Spleen (tissue), 11 donors: Measurements from ENCODE around the gene RNF41. TPM values are rescaled to one million over a fixed set of nuclear protein-coding genes. Genes with fewer than 3 reads are reported as not detected.

Source experiments
- DNase-seq: peaks from one replicate; pipeline ENCODE4 v3.0.0-alpha.2; 2020
- H3K27ac ChIP-seq, 8 donors: fragments of 200-600 bp; sonication (generic) in 7 of 8; 1 replicate in 4 of 8; 2 replicates in 4 of 8; pipeline versions ENCODE4 v1.5.0 to v1.8.0; 2016 to 2021; ENCODE audit warnings: inconsistent platforms in 4 of 8, mild to moderate bottlenecking in 4 of 8, moderate library complexity in 1 of 8
- H3K27me3 ChIP-seq, 7 donors: fragments of 200-600 bp; sonication (generic) in 6 of 7; replicated peaks in 1 of 7; 1 replicate in 4 of 7; 2 replicates in 3 of 7; pipeline versions ENCODE4 v1.5.0 to v1.8.0; 2016 to 2021; ENCODE audit warnings: inconsistent platforms in 3 of 7, mild to moderate bottlenecking in 1 of 7
- H3K36me3 ChIP-seq, 6 donors: fragments of 200-600 bp; sonication (generic) in 5 of 6; 1 replicate in 4 of 6; 2 replicates in 2 of 6; pipeline versions ENCODE4 v1.5.0 to v1.8.0; 2016 to 2021; ENCODE audit warnings: inconsistent platforms in 2 of 6
- H3K4me1 ChIP-seq, 6 donors: fragments of 200-600 bp; sonication (generic) in 5 of 6; 1 replicate in 3 of 6; 2 replicates in 3 of 6; pipeline versions ENCODE4 v1.5.0 to v1.8.0; 2016 to 2021; ENCODE audit warnings: inconsistent platforms in 3 of 6
- H3K4me3 ChIP-seq, 8 donors: fragments of 200-600 bp; sonication (generic) in 7 of 8; 1 replicate in 4 of 8; 2 replicates in 4 of 8; pipeline versions ENCODE4 v1.5.0 to v1.8.0; 2016 to 2021; ENCODE audit warnings: inconsistent platforms in 4 of 8, mild to moderate bottlenecking in 4 of 8, moderate library complexity in 2 of 8
- H3K9me3 ChIP-seq, 8 donors: fragments of 200-600 bp; sonication (generic) in 7 of 8; 1 replicate in 4 of 8; 2 replicates in 4 of 8; pipeline versions ENCODE4 v1.5.0 to v1.8.0; 2016 to 2021; ENCODE audit warnings: inconsistent platforms in 4 of 8
- POLR2A ChIP-seq, 3 donors: fragments of 450-650 bp; IDR thresholded peaks; one replicate each; pipeline ENCODE4 v1.5.1; 2017; ENCODE audit warnings: antibody characterized with exemption in 3 of 3, mild to moderate bottlenecking in 1 of 3
- POLR2AphosphoS5 ChIP-seq, 3 donors: sonication (generic); formaldehyde crosslinking; IDR thresholded peaks; one replicate each; pipeline ENCODE4 v1.5.1; 2017; ENCODE audit warnings: antibody characterized with exemption in 3 of 3
- WGBS, 5 donors: extraction: QIAGEN DNeasy Blood & Tissue Kit in 3 of 5; methylation state at CpG; one replicate each; pipeline versions ENCODE4 v1.1.5 to v1.1.7; 2013 to 2018; 5-methylcytosine and 5-hydroxymethylcytosine counted together
- intact Hi-C: fragments of 100-400 bp; cut with DNase I; formaldehyde crosslinking; loops from one replicate; pipeline ENCODE4 v1.15.0; 2023; ENCODE audit warnings: low total_unique reads
- polyA plus RNA-seq, 3 donors: library from polyadenylated mRNA; stranded (reverse); fragments of 200-250 nt; gene quantifications; one replicate each; pipeline ENCODE4 v1.2.1, GENCODE V29; 2013
- total RNA-seq, 7 donors: library from RNA; depleted of rRNA in 3 of 7; stranded (reverse); fragments of >200 nt in 3 of 7; fragmentation: NEBNext Ultra II Directional in 4 of 7; extraction: Animal tissue kit (Norgen Biotek cat#: 25700) in 4 of 7; gene quantifications; one replicate each; pipeline versions ENCODE4 v1.1.0 to v1.2.1, GENCODE V29; 2016 to 2021
- TF ChIP-seq, protein P1 (sequence below), 11 experiments: fragments of 200-600 bp in 7 of 11; fragments of 450-650 bp in 4 of 11; sonication (generic) in 4 of 11; IDR thresholded peaks in 8 of 11; conservative IDR thresholded peaks in 3 of 11; 1 replicate in 7 of 11; 2 replicates in 4 of 11; pipeline versions ENCODE4 v1.4.0 to v1.8.0; 2016 to 2021; ENCODE audit warnings: antibody characterized with exemption in 11 of 11, inconsistent platforms in 4 of 11, mild to moderate bottlenecking in 1 of 11
- donor health status: healthy with polysubstance abuse.
- donor health status: DM: no; HTN: no; CAD: no; lungs with moderate emphysema.
- donor health status: DM: no; HTN: no; CAD: no.
- donor health status: Bipolar disorder and iron deficiency.
- donor health status: healthy.
- donor health status: DM: no; HTN: no; CAD: no.
- donor health status: DM: yes; HTN: yes; CAD: no.

The RNF41 gene
- total and polyA plus RNA-seq, 10 donors, result 13.2 to 56.1 (median 45.0) TPM

DNA sequence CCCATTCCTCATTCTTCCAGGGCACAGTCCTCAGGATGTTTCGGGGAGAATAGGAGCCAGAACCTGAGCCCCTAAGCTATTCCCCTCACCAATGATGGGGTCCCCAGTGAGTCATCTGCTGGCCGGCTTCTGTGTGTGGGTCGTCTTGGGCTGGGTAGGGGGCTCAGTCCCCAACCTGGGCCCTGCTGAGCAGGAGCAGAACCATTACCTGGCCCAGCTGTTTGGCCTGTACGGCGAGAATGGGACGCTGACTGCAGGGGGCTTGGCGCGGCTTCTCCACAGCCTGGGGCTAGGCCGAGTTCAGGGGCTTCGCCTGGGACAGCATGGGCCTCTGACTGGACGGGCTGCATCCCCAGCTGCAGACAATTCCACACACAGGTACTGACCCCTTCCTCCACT, 9.5 kb upstream of the RNF41 start:
- 74 to 95% (median 92%) methylated on average over 4 to 11 of the region's 11 CpGs for WGBS, 5 donors
- intact Hi-C loops, result no loop called here

DNA sequence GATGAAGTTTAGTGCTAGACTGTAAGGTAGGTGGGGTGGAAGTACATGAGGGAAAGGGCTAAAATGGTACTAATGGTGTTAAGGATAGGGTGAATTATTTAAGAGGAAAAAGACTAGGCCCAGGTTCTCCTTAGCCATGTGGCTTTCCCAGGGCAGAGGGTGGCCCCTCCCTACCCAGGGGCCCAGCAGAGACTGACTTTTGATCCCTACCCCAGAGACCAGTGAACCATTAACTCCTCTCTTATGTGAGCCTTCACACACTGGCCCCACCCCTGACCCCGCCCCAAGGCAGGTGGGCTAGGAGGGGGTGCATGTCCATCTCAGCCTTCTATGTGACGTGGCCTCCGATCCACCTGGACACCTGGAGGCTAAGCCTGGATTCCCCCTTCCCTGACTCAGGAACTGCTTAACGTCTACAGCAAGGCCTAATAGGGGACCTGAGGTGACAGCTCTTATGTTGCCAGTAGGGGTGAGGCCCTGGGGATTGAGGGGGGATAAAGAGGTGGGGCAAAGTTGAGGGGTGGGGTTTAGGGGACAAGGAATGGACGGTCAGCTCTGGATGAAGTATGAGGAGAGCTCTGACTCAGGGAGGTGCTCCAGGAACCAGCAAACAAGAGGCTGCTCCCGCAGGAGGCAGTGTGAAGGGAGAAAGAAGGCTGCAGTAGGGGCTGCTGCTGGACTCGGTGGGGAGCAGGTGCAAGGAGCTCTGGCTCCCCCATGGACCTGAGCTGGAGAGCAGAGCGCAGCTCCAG, 8.9 kb upstream of the RNF41 start:
- intact Hi-C loops, result no loop called here
- Histone ChIP-seq H3K36me3 (peaks cover 0 to 37% (median 7%) of the 10 kb centered on the region in 6 donors), H3K27me3 (no peaks in the 10 kb centered on the region), H3K4me1 (peaks cover 0 to 4% (median under 1%) of the 10 kb centered on the region in 6 donors), H3K27ac (no peak overlapping the region), H3K9me3 (no peaks in the 10 kb centered on the region), H3K4me3 (no peak overlapping the region)
- TF ChIP-seq, protein P1, sequence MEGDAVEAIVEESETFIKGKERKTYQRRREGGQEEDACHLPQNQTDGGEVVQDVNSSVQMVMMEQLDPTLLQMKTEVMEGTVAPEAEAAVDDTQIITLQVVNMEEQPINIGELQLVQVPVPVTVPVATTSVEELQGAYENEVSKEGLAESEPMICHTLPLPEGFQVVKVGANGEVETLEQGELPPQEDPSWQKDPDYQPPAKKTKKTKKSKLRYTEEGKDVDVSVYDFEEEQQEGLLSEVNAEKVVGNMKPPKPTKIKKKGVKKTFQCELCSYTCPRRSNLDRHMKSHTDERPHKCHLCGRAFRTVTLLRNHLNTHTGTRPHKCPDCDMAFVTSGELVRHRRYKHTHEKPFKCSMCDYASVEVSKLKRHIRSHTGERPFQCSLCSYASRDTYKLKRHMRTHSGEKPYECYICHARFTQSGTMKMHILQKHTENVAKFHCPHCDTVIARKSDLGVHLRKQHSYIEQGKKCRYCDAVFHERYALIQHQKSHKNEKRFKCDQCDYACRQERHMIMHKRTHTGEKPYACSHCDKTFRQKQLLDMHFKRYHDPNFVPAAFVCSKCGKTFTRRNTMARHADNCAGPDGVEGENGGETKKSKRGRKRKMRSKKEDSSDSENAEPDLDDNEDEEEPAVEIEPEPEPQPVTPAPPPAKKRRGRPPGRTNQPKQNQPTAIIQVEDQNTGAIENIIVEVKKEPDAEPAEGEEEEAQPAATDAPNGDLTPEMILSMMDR (IDR thresholded peaks at IDR 0.05 in 8 of 11, conservative IDR thresholded peaks at IDR 0.05 in 3 of 11), result no peak
- TF ChIP-seq POLR2A (IDR thresholded peaks at IDR 0.05) (no peak), POLR2AphosphoS5 (IDR thresholded peaks at IDR 0.05) (no peak)
- 74 to 88% (median 84%) methylated on average over 6 to 8 of the region's 8 CpGs for WGBS, 5 donors
- DNase-seq, result no peak

More for the DNA sequence above, 9.5 kb upstream of the RNF41 start:
- Histone ChIP-seq H3K4me3 (no peak overlapping the region), H3K9me3 (no peaks in the 10 kb centered on the region), H3K4me1 (no peaks in the 10 kb centered on the region), H3K27ac (no peak overlapping the region), H3K27me3 (no peaks in the 10 kb centered on the region), H3K36me3 (peaks cover 0 to 36% (median 7%) of the 10 kb centered on the region in 6 donors)
- TF ChIP-seq, protein P1 (IDR thresholded peaks at IDR 0.05 in 8 of 11, conservative IDR thresholded peaks at IDR 0.05 in 3 of 11), result no peak
- TF ChIP-seq POLR2A (IDR thresholded peaks at IDR 0.05), result no peak
- no peak for DNase-seq

DNA sequence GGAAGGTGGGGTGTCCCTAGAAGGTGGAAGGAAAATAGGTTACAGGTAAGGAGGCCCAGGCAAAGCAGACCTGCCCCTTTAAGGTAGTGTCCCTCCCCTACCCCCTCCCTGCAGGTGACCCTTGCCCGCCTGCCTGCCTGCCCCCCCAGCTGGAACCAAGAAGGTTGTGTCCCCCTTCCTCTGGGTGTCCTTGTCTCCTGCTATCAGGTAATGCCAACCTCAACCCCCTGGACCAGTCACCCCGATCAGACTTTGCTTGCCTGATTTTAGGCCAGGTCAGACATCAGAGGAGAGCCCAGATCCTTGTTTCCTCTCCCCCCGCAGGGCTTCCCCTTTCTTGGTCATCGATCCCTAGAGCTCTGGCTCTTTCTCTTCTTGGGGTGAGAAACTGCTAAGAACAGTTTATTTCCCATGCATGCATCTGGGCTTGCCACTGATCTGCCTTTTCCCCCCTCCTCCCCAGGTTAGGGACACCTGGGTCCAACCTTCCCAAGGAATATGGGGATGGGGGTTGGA, 8.3 kb upstream of the RNF41 start, which contains the start of gene SLC39A5:
TSS of gene SLC39A5 (plus strand) at position 136 of the 516 bp plus-strand sequence. CDS start 1,224 bp downstream, outside the sequence.
- no peaks in the 10 kb centered on the region for H3K27me3 ChIP-seq
- no peaks in the 10 kb centered on the region for H3K9me3 ChIP-seq
- WGBS, 5 donors, result 64 to 71% (median 66%) methylated on average over 4 of the region's 4 CpGs
- no peak within 1 kb of the TSS for H3K4me3 ChIP-seq
- peaks cover 0 to 38% (median 7%) of the 10 kb centered on the region in 6 donors for H3K36me3 ChIP-seq
- no peak for TF ChIP-seq POLR2AphosphoS5 (IDR thresholded peaks at IDR 0.05)
- TF ChIP-seq, protein P1 (IDR thresholded peaks at IDR 0.05 in 8 of 11, conservative IDR thresholded peaks at IDR 0.05 in 3 of 11), result no peak
- TF ChIP-seq POLR2A (IDR thresholded peaks at IDR 0.05), result no peak
- no peak within 1 kb of the TSS for H3K27ac ChIP-seq
- no peak for DNase-seq
- peaks cover 2 to 10% (median 5%) of the 10 kb centered on the region in 6 donors for H3K4me1 ChIP-seq
- intact Hi-C loops, result no loop called here

DNA sequence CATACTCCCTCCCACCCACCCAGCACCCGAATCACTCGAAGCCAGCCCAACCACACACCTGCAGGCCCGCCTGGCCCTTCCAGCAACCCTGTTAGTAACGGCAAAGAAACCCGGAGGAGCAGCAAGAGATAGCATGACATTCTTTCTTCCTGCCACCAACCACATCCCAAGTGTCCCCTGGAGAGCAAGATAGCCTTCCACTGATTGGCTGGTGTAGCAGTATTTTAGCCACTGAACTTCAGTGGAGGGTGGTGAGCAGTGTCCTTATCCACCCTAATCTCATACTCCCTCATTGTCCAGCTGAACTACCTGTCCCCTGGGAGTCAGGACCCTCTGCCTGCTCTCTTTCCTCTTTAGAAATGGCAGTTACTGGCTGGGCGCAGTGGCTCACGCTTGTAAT, 7.4 kb upstream of the RNF41 start:
- H3K27ac ChIP-seq, result no peak overlapping the region
- intact Hi-C loops, result no loop called here
- H3K9me3 ChIP-seq, result no peaks in the 10 kb centered on the region
- peaks cover 0 to 38% (median 7%) of the 10 kb centered on the region in 6 donors for H3K36me3 ChIP-seq
- TF ChIP-seq POLR2A (IDR thresholded peaks at IDR 0.05), result no peak
- TF ChIP-seq POLR2AphosphoS5 (IDR thresholded peaks at IDR 0.05), result no peak
- TF ChIP-seq, protein P1 (IDR thresholded peaks at IDR 0.05 in 8 of 11, conservative IDR thresholded peaks at IDR 0.05 in 3 of 11), result no peak
- H3K4me3 ChIP-seq, result no peak overlapping the region
- peaks cover 6 to 17% (median 12%) of the 10 kb centered on the region in 6 donors for H3K4me1 ChIP-seq
- no peak for DNase-seq
- WGBS, 5 donors, result 84 to 91% (median 87%) methylated on average over 4 to 7 of the region's 7 CpGs
- H3K27me3 ChIP-seq, result no peaks in the 10 kb centered on the region
